OCI-LY1 (cell line): ENCODE data around the gene GRAP2.

Source experiments
- EZH2 ChIP-seq: fragments of 200-600 bp; sonication (generic), shearing (Covaris generic); IDR thresholded peaks from 2 replicates; pipeline ENCODE4 v1.8.0; 2017; ENCODE audit warnings: borderline replicate concordance, mixed run types, mild to moderate bottlenecking, antibody characterized with exemption, low read length, moderate library complexity, mixed read lengths
- TF ChIP-seq, protein P1 (sequence below): fragments of 200-600 bp; sonication (generic), shearing (Covaris generic); IDR thresholded peaks from 2 replicates; pipeline ENCODE4 v1.5.1; 2017; ENCODE audit warnings: mild to moderate bottlenecking, antibody characterized with exemption, low read length, moderate library complexity, mixed read lengths

DNA sequence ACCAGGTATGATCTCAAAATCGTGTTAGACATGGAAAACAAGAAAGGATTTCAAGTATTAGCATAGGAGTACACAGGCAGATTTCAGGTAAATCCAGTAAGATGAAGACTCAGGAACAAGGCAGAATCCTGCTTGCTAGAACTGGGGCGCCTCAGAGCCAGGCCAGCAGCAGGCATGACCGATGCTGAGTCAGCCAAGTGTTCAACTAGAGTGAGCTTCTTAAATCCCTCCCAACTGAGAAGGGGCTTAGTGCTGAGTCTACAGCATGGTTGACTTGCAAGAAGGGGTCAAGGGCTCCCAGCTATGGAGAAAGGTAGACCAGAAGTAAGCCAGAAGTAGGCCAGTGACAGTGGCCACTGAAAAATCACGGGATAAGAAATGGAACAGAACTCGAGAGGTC lies 12.4 kb downstream of the GRAP2 start:
- TF ChIP-seq, protein P1, sequence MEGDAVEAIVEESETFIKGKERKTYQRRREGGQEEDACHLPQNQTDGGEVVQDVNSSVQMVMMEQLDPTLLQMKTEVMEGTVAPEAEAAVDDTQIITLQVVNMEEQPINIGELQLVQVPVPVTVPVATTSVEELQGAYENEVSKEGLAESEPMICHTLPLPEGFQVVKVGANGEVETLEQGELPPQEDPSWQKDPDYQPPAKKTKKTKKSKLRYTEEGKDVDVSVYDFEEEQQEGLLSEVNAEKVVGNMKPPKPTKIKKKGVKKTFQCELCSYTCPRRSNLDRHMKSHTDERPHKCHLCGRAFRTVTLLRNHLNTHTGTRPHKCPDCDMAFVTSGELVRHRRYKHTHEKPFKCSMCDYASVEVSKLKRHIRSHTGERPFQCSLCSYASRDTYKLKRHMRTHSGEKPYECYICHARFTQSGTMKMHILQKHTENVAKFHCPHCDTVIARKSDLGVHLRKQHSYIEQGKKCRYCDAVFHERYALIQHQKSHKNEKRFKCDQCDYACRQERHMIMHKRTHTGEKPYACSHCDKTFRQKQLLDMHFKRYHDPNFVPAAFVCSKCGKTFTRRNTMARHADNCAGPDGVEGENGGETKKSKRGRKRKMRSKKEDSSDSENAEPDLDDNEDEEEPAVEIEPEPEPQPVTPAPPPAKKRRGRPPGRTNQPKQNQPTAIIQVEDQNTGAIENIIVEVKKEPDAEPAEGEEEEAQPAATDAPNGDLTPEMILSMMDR: no peak
- no peak for TF ChIP-seq EZH2
